ENCODE measurements around the gene FYB2.

FYB2 gene

DNA sequence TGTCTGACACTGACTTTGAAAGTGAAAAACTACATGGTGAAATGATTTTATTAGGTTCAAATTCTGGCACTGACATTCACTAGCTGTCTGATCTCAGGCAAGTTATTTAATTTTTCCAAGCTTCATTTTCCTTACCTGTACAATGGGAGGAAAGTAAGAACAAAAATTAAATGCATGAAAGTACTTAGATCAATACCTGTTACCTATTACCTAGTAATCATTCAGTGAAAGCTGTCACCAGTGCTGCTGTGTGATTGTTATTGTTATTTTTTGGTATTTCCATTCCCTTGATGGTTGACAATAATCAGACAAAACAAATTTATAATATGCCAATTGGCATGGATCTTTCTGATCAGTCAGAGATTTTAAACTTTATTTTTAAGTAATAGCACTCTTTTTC lies 37.0 kb upstream of the FYB2 start:
- DNase-seq (ENCODE audit: low read depth), result no peak
- TF ChIP-seq, protein P1, sequence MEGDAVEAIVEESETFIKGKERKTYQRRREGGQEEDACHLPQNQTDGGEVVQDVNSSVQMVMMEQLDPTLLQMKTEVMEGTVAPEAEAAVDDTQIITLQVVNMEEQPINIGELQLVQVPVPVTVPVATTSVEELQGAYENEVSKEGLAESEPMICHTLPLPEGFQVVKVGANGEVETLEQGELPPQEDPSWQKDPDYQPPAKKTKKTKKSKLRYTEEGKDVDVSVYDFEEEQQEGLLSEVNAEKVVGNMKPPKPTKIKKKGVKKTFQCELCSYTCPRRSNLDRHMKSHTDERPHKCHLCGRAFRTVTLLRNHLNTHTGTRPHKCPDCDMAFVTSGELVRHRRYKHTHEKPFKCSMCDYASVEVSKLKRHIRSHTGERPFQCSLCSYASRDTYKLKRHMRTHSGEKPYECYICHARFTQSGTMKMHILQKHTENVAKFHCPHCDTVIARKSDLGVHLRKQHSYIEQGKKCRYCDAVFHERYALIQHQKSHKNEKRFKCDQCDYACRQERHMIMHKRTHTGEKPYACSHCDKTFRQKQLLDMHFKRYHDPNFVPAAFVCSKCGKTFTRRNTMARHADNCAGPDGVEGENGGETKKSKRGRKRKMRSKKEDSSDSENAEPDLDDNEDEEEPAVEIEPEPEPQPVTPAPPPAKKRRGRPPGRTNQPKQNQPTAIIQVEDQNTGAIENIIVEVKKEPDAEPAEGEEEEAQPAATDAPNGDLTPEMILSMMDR (conservative IDR thresholded peaks at IDR 0.05; ENCODE audit: low read depth, low read length), result no peak
- H3K4me3 ChIP-seq (ENCODE audit: low read length), result no peak overlapping the region

GRCh38 chr1:56855190-56855589 lies 36.0 kb upstream of the FYB2 start:
- DNase-seq (ENCODE audit: low read depth), result no peak
- H3K4me3 ChIP-seq (ENCODE audit: low read length), result no peak overlapping the region
- TF ChIP-seq, protein P1 (conservative IDR thresholded peaks at IDR 0.05; ENCODE audit: low read depth, low read length), result no peak

DNA sequence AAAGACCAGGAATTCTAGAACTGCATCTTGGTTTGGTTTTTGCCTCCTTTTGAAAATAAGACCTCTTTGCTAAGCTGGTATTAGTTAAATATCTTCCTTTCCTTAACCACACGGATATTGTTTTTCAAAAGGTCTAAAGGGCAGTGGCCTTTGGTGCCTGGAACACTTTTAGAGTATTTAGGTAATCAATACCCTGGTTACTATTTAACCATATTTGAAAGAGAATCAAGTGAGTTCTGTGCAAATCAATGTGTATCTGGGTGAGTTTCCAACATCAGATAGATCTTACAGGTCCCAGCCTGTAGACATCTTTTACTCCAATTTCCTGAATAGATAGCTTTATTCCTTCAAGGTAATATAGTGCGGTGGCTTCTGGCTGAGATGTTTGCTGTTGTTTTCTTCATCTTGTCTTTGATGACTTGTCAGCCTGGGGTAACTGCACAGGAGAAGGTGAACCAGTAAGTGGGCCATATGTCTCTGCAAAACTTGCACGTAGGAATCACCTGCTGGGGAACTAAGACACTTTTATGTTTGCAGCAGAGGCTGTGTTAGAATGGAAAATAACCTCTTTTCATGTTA lies 35.4 kb upstream of the FYB2 start, which contains the start of gene C8A:
TSS of gene C8A (plus strand) at position 277 of the 579 bp plus-strand sequence. CDS start at position 382, 105 bp downstream.
- TF ChIP-seq, protein P1 (conservative IDR thresholded peaks at IDR 0.05; ENCODE audit: low read depth, low read length), result no peak
- no peak within 1 kb of the TSS for H3K4me3 ChIP-seq (ENCODE audit: low read length)
- DNase-seq (ENCODE audit: low read depth), result no peak

GRCh38 chr1:56852476-56852875 lies 33.3 kb upstream of the FYB2 start:
- DNase-seq (ENCODE audit: low read depth), result no peak
- no peak overlapping the region for H3K4me3 ChIP-seq (ENCODE audit: low read length)
- TF ChIP-seq, protein P1 (conservative IDR thresholded peaks at IDR 0.05; ENCODE audit: low read depth, low read length), result no peak

DNA sequence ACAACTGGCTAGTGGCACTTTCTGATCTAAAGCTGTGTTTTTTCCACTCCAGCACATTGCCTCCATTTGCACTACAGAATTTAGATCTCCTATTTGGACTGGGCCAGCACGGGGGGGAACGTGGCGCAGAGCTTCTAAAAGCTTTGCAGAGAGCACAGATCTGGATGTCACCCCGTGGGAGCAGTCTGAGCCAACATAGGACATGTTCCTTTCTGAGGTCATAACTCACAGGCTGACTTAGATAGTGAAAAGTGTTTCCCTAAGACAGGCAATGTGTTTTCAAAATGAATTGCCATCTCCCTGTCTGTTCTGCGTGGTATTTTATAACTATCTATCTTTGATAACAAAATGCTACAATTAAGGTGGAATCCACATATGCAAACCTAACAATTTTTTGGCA lies 31.7 kb upstream of the FYB2 start:
- TF ChIP-seq, protein P1 (conservative IDR thresholded peaks at IDR 0.05; ENCODE audit: low read depth, low read length), result no peak
- no peak for DNase-seq (ENCODE audit: low read depth)
- no peak overlapping the region for H3K4me3 ChIP-seq (ENCODE audit: low read length)

GRCh38 chr1:56850411-56850810 lies 31.2 kb upstream of the FYB2 start:
- H3K4me3 ChIP-seq (ENCODE audit: low read length), result no peak overlapping the region
- DNase-seq (ENCODE audit: low read depth), result no peak
- TF ChIP-seq, protein P1 (conservative IDR thresholded peaks at IDR 0.05; ENCODE audit: low read depth, low read length), result no peak

GRCh38 chr1:56849750-56850149 lies 30.5 kb upstream of the FYB2 start:
- TF ChIP-seq, protein P1 (conservative IDR thresholded peaks at IDR 0.05; ENCODE audit: low read depth, low read length), result no peak
- DNase-seq (ENCODE audit: low read depth), result no peak
- no peak overlapping the region for H3K4me3 ChIP-seq (ENCODE audit: low read length)
